ENCODE data around the gene RXRG.

DNA sequence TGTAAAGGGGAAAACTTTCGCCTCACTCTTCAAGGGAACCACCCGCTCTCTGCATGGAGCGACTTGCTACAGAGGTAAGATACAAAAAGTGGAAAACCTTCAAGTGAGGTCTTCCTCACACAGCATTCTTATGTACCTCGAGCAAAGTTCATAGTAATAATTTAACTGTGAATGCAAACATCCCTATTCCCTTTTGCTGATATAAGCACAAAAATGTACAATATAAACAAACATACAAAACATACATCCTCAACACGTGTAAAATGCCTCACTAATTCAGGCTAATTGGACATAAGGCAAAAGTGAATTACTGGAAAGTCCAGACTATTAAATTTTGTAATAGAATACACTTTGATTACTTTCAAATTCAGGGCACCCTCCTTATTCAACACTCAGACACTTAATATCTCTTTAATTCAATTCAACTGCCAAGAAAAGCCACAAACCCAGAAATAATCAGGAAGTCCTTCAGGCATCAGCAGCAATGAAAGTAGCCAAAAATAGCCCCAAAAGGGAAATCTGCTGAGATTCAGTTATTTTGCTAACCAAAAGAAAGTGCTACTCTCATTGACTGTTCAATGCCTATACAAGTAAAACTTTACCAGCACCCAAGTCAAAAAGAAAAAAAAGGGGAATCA lies 73.2 kb downstream of the RXRG start:
- TF ChIP-seq, protein P1, sequence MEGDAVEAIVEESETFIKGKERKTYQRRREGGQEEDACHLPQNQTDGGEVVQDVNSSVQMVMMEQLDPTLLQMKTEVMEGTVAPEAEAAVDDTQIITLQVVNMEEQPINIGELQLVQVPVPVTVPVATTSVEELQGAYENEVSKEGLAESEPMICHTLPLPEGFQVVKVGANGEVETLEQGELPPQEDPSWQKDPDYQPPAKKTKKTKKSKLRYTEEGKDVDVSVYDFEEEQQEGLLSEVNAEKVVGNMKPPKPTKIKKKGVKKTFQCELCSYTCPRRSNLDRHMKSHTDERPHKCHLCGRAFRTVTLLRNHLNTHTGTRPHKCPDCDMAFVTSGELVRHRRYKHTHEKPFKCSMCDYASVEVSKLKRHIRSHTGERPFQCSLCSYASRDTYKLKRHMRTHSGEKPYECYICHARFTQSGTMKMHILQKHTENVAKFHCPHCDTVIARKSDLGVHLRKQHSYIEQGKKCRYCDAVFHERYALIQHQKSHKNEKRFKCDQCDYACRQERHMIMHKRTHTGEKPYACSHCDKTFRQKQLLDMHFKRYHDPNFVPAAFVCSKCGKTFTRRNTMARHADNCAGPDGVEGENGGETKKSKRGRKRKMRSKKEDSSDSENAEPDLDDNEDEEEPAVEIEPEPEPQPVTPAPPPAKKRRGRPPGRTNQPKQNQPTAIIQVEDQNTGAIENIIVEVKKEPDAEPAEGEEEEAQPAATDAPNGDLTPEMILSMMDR (IDR thresholded peaks at IDR 0.05; ENCODE audit: extremely low read depth in 1 of 2, insufficient read depth in 1 of 2, low read depth in 1 of 2, low read length in 2 of 2) = no peak
- TF ChIP-seq POLR2AphosphoS5 (IDR thresholded peaks at IDR 0.05; ENCODE audit: insufficient read depth, low read depth, low read length) (no peak), FOS (IDR thresholded peaks at IDR 0.05; ENCODE audit: borderline replicate concordance, insufficient read depth, low read length) (no peak), EZH2 (IDR thresholded peaks at IDR 0.05; ENCODE audit: borderline replicate concordance, low read depth, low read length, severe bottlenecking) (no peak), MAX (IDR thresholded peaks at IDR 0.05; ENCODE audit: insufficient read depth, insufficient read length) (no peak), POLR2A (IDR thresholded peaks at IDR 0.05; ENCODE audit: low read depth, low read length) (no peak), MYC (IDR thresholded peaks at IDR 0.05; ENCODE audit: low read depth, low read length) (no peak), GATA2 (IDR thresholded peaks at IDR 0.05; ENCODE audit: insufficient read depth, insufficient read length, low read depth, low read length) (no peak), JUN (IDR thresholded peaks at IDR 0.05; ENCODE audit: borderline replicate concordance, insufficient read depth, insufficient read length, low read depth) (no peak)

Data from endothelial cell of umbilical vein (primary cell).